Left lung (tissue), 10 donors: ENCODE measurements around the gene KIAA0513. TPM values are rescaled to one million over a fixed set of nuclear protein-coding genes. Genes with fewer than 3 reads are reported as not detected.
"Not testable (repeated sequence)": the region's sequence is repeated elsewhere in the genome, so short reads cannot be mapped to it uniquely, and the experiment has no call there.

Experiments
- ATAC-seq: fragments of 200-7000 bp; cut with Tn5 transposase; one replicate; pipeline ENCODE4 v1.9.1; 2020; ENCODE audit warnings: moderate library complexity
- DNase-seq, 4 donors: peaks; one replicate each; pipeline ENCODE4 v3.0.0-alpha.2; 2013 to 2020
- H3K27ac ChIP-seq, 2 donors: fragments of 200-600 bp; sonication (generic) in 1 of 2; one replicate each; pipeline versions ENCODE4 v1.5.0 to v1.8.0; 2020 to 2021
- H3K27me3 ChIP-seq, 2 donors: fragments of 200-600 bp; sonication (generic) in 1 of 2; one replicate each; pipeline versions ENCODE4 v1.5.0 to v1.8.0; 2020 to 2021
- H3K36me3 ChIP-seq, 2 donors: fragments of 200-600 bp; sonication (generic) in 1 of 2; one replicate each; pipeline versions ENCODE4 v1.5.0 to v1.8.0; 2020 to 2021
- H3K4me1 ChIP-seq, 2 donors: fragments of 200-600 bp; one replicate each; pipeline ENCODE4 v1.8.0; 2021
- H3K4me3 ChIP-seq, 2 donors: fragments of 200-600 bp; sonication (generic) in 1 of 2; one replicate each; pipeline versions ENCODE4 v1.5.0 to v1.8.0; 2020 to 2021; ENCODE audit warnings: mild to moderate bottlenecking in 1 of 2
- H3K9me3 ChIP-seq, 2 donors: fragments of 200-600 bp; sonication (generic) in 1 of 2; one replicate each; pipeline versions ENCODE4 v1.5.0 to v1.8.0; 2020 to 2021
- intact Hi-C, 2 donors: fragments of 100-400 bp; cut with DNase I; formaldehyde crosslinking; loops; one replicate each; pipeline versions ENCODE4 v1.11.2 to v1.14.2; 2022
- polyA plus RNA-seq, 6 donors: library from polyadenylated mRNA; unstranded; fragments of 120-200 nt; gene quantifications; one replicate each; pipeline ENCODE4 v1.2.1, GENCODE V29; 2013; ENCODE audit not compliant: insufficient read length in 6 of 6
- total RNA-seq, 2 donors: library from RNA; stranded (reverse); fragmentation: NEBNext Ultra II Directional; extraction: Animal tissue kit (Norgen Biotek cat#: 25700); gene quantifications; one replicate each; pipeline ENCODE4 v1.2.1, GENCODE V29; 2021
- TF ChIP-seq, protein P1 (sequence below), 2 donors: fragments of 200-600 bp; sonication (generic) in 1 of 2; IDR thresholded peaks; one replicate each; pipeline versions ENCODE4 v1.5.0 to v1.8.0; 2021; ENCODE audit warnings: antibody characterized with exemption in 2 of 2
- donor health status: DM: no; HTN: yes; CAD: no.
- donor health status: DM: no; HTN: no; CAD: no.

Gene KIAA0513
- total and polyA plus RNA-seq, 8 donors: 4.4 to 31.7 (median 7.6) TPM

GRCh38 chr16:85029408-85029784, 1.8 kb downstream of the KIAA0513 start:
- no peak for DNase-seq
- H3K27me3 ChIP-seq: no peaks in the 10 kb centered on the region
- ATAC-seq: no peak
- TF ChIP-seq, protein P1, sequence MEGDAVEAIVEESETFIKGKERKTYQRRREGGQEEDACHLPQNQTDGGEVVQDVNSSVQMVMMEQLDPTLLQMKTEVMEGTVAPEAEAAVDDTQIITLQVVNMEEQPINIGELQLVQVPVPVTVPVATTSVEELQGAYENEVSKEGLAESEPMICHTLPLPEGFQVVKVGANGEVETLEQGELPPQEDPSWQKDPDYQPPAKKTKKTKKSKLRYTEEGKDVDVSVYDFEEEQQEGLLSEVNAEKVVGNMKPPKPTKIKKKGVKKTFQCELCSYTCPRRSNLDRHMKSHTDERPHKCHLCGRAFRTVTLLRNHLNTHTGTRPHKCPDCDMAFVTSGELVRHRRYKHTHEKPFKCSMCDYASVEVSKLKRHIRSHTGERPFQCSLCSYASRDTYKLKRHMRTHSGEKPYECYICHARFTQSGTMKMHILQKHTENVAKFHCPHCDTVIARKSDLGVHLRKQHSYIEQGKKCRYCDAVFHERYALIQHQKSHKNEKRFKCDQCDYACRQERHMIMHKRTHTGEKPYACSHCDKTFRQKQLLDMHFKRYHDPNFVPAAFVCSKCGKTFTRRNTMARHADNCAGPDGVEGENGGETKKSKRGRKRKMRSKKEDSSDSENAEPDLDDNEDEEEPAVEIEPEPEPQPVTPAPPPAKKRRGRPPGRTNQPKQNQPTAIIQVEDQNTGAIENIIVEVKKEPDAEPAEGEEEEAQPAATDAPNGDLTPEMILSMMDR (IDR thresholded peaks at IDR 0.05): no peak
- peaks cover 8 to 56% of the 10 kb centered on the region in 2 donors for H3K4me1 ChIP-seq
- intact Hi-C loops: no loop called here
- H3K9me3 ChIP-seq: no peaks in the 10 kb centered on the region
- H3K27ac ChIP-seq: peak overlapping the region in 1 of 2 donors; percentile 93
- H3K4me3 ChIP-seq: peak overlapping the region in 1 of 2 donors; percentile 88
- peaks cover 0 to 17% of the 10 kb centered on the region in 2 donors for H3K36me3 ChIP-seq

DNA sequence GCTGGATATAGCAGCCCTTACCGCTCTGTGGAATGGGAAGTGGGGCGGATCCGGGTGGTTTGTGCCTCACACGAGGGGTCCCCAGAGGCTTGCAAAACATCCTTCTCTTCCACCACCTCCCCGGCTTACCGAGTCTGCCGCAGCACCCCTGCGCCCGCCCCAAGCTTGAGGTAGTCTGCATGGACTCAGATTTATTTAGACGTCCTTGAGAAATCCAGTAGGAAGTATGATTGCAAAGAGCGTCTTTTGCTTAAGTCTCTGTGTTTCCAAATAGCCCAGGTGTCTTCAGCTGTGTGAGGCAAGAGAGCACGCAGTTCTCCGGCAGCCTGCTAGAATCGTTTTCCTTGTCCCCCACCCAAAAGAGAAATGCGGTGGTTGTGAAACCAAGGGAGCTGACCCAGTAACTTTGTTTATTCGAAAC, 2.4 kb downstream of the KIAA0513 start:
- H3K36me3 ChIP-seq: peaks cover 0 to 21% of the 10 kb centered on the region in 2 donors
- DNase-seq (peak in 1 of 4 donors; percentile 79), ATAC-seq (no peak)
- peak overlapping the region in 1 of 2 donors; percentile 88 for H3K4me3 ChIP-seq
- no peaks in the 10 kb centered on the region for H3K27me3 ChIP-seq
- peaks cover 8 to 52% of the 10 kb centered on the region in 2 donors for H3K4me1 ChIP-seq
- TF ChIP-seq, protein P1 (IDR thresholded peaks at IDR 0.05): no peak
- intact Hi-C loops: no loop called here
- H3K27ac ChIP-seq: peak overlapping the region in 1 of 2 donors; percentile 93
- H3K9me3 ChIP-seq: no peaks in the 10 kb centered on the region

DNA sequence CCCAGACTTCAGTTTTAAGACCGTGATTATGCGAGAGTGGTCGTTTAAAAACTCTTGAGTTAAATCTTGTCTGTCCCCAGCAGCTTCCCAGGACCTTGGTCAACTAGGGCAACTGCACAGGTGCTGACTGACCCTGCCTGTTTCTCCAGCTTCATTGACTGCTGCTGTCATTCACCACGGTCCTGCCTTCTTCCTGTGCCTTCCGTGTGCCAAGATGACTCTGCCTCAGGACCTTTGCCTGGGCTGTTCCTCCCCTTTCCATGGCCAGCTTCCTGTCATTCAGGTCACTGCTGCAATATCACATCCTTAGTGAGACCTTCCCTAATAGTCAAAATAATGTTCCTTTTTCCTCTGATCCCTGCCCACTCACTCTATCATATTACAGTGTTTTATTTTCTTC, 3.9 kb downstream of the KIAA0513 start:
- Histone ChIP-seq H3K27me3 (no peaks in the 10 kb centered on the region), H3K27ac (no peak overlapping the region), H3K4me3 (no peak overlapping the region), H3K36me3 (peaks cover 0 to 21% of the 10 kb centered on the region in 2 donors), H3K9me3 (no peaks in the 10 kb centered on the region), H3K4me1 (peaks cover 8 to 45% of the 10 kb centered on the region in 2 donors)
- no peak for DNase-seq
- intact Hi-C loops: no loop called here
- TF ChIP-seq, protein P1 (IDR thresholded peaks at IDR 0.05): no peak
- no peak for ATAC-seq

DNA sequence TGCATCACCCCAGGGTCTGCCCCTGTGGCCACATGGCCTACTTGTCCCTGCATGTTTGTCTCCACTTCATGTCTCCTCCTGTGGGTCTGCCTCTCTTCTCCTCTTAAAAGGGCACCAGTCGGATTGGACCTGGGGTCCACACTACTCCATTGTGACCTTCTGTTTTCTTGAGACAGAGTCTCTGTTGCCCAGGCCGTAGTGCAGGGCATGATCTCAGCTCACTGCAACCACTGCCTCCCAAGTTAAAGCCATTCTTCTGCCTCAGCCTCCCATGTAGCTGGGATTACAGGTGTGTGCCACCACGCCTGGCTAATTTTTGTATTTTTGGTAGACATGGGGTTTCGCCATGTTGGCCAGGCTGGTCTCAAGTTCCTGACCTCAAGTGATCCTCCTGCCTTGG, 4.6 kb downstream of the KIAA0513 start:
- H3K4me3 ChIP-seq, H3K9me3 ChIP-seq, ATAC-seq, intact Hi-C loops, DNase-seq, H3K27me3 ChIP-seq, H3K27ac ChIP-seq: not testable (repeated sequence)
- H3K36me3 ChIP-seq: peaks cover 0 to 23% of the 10 kb centered on the region in 2 donors
- H3K4me1 ChIP-seq: peaks cover 8 to 45% of the 10 kb centered on the region in 2 donors

DNA sequence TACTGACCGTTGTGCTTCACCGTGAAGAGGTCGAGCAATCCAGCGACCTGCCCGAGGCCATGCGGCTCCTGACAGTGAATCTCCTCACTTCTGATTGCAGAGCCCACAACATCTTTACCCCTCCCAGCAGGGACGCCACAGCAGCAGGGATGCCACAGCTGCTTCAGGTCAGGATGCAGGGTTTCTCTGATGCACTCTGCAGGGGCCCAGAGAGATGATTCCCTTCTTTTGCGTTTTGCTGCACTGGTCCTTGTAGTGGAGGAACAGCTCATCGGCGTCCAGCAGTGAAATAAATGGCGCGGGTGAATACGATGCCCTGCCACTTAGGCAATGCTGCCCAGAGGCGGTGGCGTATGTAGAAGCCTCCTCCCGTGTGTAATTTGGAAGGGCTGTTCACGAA, 5.6 kb downstream of the KIAA0513 start:
- Histone ChIP-seq H3K9me3 (no peaks in the 10 kb centered on the region), H3K4me1 (peaks cover 8 to 46% of the 10 kb centered on the region in 2 donors), H3K36me3 (peaks cover 0 to 30% of the 10 kb centered on the region in 2 donors), H3K27me3 (no peaks in the 10 kb centered on the region), H3K4me3 (no peak overlapping the region), H3K27ac (no peak overlapping the region)
- intact Hi-C loops: no loop called here
- ATAC-seq (no peak), DNase-seq (no peak)
- TF ChIP-seq, protein P1 (IDR thresholded peaks at IDR 0.05): no peak
